Gastrocnemius medialis (tissue), 4 donors: ENCODE results near the gene PRKCA. TPM values are rescaled to one million over a fixed set of nuclear protein-coding genes. Genes with fewer than 3 reads are reported as not detected.

Experiments used
- ATAC-seq, 2 donors: fragments of 150-250 bp; one replicate each; pipeline ENCODE4 v1.9.1; 2016
- DNase-seq, 2 donors: peaks; one replicate each; pipeline ENCODE4 v3.0.0-alpha.2; 2019
- H3K27ac ChIP-seq, 4 donors: fragments of 200-600 bp; sonication (generic); 1 replicate in 1 of 4; 2 replicates in 3 of 4; pipeline ENCODE4 v1.5.1; 2016 to 2018; ENCODE audit warnings: mild to moderate bottlenecking in 2 of 4, moderate library complexity in 1 of 4
- H3K27me3 ChIP-seq, 3 donors: fragments of 200-600 bp; sonication (generic) in 2 of 3; 1 replicate in 1 of 3; 2 replicates in 2 of 3; pipeline versions ENCODE4 v1.5.1 to v1.6.0; 2016 to 2019; ENCODE audit warnings: mild to moderate bottlenecking in 1 of 3, moderate library complexity in 1 of 3
- H3K36me3 ChIP-seq, 2 donors: fragments of 200-600 bp; sonication (generic) in 1 of 2; one replicate each; pipeline ENCODE4 v1.5.1; 2017 to 2018
- H3K4me1 ChIP-seq, 2 donors: fragments of 200-600 bp; sonication (generic) in 1 of 2; one replicate each; pipeline ENCODE4 v1.5.1; 2016 to 2017; ENCODE audit warnings: mild to moderate bottlenecking in 2 of 2
- H3K4me3 ChIP-seq, 4 donors: fragments of 200-600 bp; sonication (generic) in 3 of 4; 1 replicate in 1 of 4; 2 replicates in 3 of 4; pipeline ENCODE4 v1.5.1; 2016 to 2019; ENCODE audit warnings: mild to moderate bottlenecking in 2 of 4
- H3K9me3 ChIP-seq, 3 donors: fragments of 200-600 bp; sonication (generic) in 2 of 3; 1 replicate in 1 of 3; 2 replicates in 2 of 3; pipeline ENCODE4 v1.5.1; 2016 to 2019
- POLR2A ChIP-seq, 2 donors: fragments of 450-650 bp; IDR thresholded peaks; one replicate each; pipeline ENCODE4 v1.6.1; 2017; ENCODE audit warnings: antibody characterized with exemption in 2 of 2, mild to moderate bottlenecking in 2 of 2, moderate library complexity in 2 of 2
- in situ Hi-C, 4 donors: fragments of 200-750 bp; cut with MboI; loops; one replicate each; pipeline versions ENCODE4 v1.15.0 to v1.8.0; 2017; ENCODE audit warnings: low sequenced_read_pairs in 4 of 4
- intact Hi-C: fragments of 100-400 bp; cut with DNase I; formaldehyde crosslinking; loops from one replicate; pipeline ENCODE4 v1.15.1; 2023; ENCODE audit warnings: low total_unique reads
- total RNA-seq, 4 donors: library from RNA; depleted of rRNA; stranded (reverse); fragments of >200 nt; gene quantifications; one replicate each; pipeline versions ENCODE4 v1.1.0 to v1.2.3, GENCODE V29; 2016
- TF ChIP-seq, protein P1 (sequence below), 5 experiments: fragments of 450-650 bp in 3 of 5; fragments of 200-600 bp in 2 of 5; sonication (generic) in 2 of 5; IDR thresholded peaks in 4 of 5; conservative IDR thresholded peaks in 1 of 5; 1 replicate in 4 of 5; 2 replicates in 1 of 5; pipeline ENCODE4 v1.5.1; 2016 to 2019; ENCODE audit warnings: antibody characterized with exemption in 5 of 5, mild to moderate bottlenecking in 3 of 5, moderate library complexity in 3 of 5

Gene PRKCA
- total RNA-seq, 4 donors from 2014 or later = 7.6 to 16.8 (median 11.1) TPM

DNA sequence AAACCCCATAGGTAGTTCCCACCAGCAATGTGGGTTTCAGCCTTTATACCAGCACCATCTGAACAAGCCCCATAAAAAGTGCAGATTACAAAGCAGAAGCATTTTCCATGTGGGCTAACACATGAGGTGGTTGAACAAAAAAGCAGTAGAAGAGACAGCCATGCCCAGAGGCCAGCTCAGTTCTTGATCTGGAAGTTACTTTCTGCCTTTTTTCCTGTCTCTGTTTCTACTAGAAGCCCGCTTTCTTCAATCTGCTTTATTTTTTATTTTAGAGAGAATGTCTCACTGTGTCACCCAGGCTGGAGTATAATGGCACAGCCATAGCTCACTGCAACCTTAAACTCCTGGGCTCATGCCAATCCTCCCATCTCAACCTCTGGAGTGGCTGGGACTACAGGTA, 41.7 kb upstream of the PRKCA start:
- DNase-seq (no peak), ATAC-seq (no peak)
- Histone ChIP-seq H3K4me3 (no peak overlapping the region), H3K27ac (no peak overlapping the region), H3K27me3 (no peaks in the 10 kb centered on the region), H3K36me3 (no peaks in the 10 kb centered on the region), H3K4me1 (no peaks in the 10 kb centered on the region), H3K9me3 (no peaks in the 10 kb centered on the region)
- in situ Hi-C loops (loop anchor here in 1 of 4 donors (25.0 kb wide), 1 partner anchor 652 kb away; no protein-coding TSS in a partner anchor), intact Hi-C loops (no loop called here)
- TF ChIP-seq POLR2A (IDR thresholded peaks at IDR 0.05) = no peak
- TF ChIP-seq, protein P1, sequence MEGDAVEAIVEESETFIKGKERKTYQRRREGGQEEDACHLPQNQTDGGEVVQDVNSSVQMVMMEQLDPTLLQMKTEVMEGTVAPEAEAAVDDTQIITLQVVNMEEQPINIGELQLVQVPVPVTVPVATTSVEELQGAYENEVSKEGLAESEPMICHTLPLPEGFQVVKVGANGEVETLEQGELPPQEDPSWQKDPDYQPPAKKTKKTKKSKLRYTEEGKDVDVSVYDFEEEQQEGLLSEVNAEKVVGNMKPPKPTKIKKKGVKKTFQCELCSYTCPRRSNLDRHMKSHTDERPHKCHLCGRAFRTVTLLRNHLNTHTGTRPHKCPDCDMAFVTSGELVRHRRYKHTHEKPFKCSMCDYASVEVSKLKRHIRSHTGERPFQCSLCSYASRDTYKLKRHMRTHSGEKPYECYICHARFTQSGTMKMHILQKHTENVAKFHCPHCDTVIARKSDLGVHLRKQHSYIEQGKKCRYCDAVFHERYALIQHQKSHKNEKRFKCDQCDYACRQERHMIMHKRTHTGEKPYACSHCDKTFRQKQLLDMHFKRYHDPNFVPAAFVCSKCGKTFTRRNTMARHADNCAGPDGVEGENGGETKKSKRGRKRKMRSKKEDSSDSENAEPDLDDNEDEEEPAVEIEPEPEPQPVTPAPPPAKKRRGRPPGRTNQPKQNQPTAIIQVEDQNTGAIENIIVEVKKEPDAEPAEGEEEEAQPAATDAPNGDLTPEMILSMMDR (IDR thresholded peaks at IDR 0.05 in 4 of 5, conservative IDR thresholded peaks at IDR 0.05 in 1 of 5) = no peak

- ATAC-seq (no peak), DNase-seq (no peak)
- Histone ChIP-seq H3K36me3 (no peaks in the 10 kb centered on the region), H3K27me3 (no peaks in the 10 kb centered on the region), H3K4me1 (no peaks in the 10 kb centered on the region), H3K4me3 (no peak overlapping the region), H3K27ac (no peak overlapping the region), H3K9me3 (no peaks in the 10 kb centered on the region)
- in situ Hi-C loops (loop anchor here in 1 of 4 donors (25.0 kb wide), 1 partner anchor 650 kb away; no protein-coding TSS in a partner anchor), intact Hi-C loops (no loop called here)
- TF ChIP-seq POLR2A (IDR thresholded peaks at IDR 0.05) = no peak
- TF ChIP-seq, protein P1 (IDR thresholded peaks at IDR 0.05 in 4 of 5, conservative IDR thresholded peaks at IDR 0.05 in 1 of 5) = no peak
These were observed 39.6 kb upstream of the PRKCA start for GRCh38 chr17:66262767-66263166.

DNA sequence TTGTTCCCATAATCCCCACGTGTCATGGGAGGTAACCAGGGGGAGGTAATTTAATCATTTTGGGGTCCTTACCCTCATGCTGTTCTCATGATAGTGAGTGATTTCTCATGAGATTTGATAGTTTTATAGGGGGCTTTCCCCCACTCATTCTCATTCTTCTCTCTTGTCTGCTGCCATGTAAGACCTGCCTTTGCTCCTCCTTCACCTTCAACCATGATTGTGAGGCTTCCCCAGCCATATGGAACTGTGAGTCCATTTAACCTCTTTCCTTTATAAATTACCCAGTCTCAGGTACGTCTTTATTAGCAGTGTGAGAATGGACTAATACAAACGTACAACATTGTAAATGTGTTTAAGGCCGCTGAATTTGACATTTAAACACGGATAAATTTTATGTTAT, 37.7 kb upstream of the PRKCA start:
- no peak for TF ChIP-seq POLR2A (IDR thresholded peaks at IDR 0.05)
- TF ChIP-seq, protein P1 (IDR thresholded peaks at IDR 0.05 in 4 of 5, conservative IDR thresholded peaks at IDR 0.05 in 1 of 5) = no peak

GRCh38 chr17:66268247-66268927, 34.0 kb upstream of the PRKCA start:
- no peaks in the 10 kb centered on the region for H3K4me1 ChIP-seq
- no peak for ATAC-seq
- intact Hi-C loops (no loop called here), in situ Hi-C loops (loop anchor here in 1 of 4 donors (25.0 kb wide), 1 partner anchor 644 kb away; no protein-coding TSS in a partner anchor)
- no peak overlapping the region for H3K4me3 ChIP-seq
- DNase-seq = no peak
- H3K36me3 ChIP-seq = no peaks in the 10 kb centered on the region
- no peaks in the 10 kb centered on the region for H3K27me3 ChIP-seq
- TF ChIP-seq, protein P1 (IDR thresholded peaks at IDR 0.05 in 4 of 5, conservative IDR thresholded peaks at IDR 0.05 in 1 of 5) = no peak
- no peak for TF ChIP-seq POLR2A (IDR thresholded peaks at IDR 0.05)
- H3K27ac ChIP-seq = no peak overlapping the region
- no peaks in the 10 kb centered on the region for H3K9me3 ChIP-seq

More for the DNA sequence above, 37.7 kb upstream of the PRKCA start:
- Histone ChIP-seq H3K4me3 (no peak overlapping the region), H3K9me3 (no peaks in the 10 kb centered on the region), H3K4me1 (no peaks in the 10 kb centered on the region), H3K27me3 (no peaks in the 10 kb centered on the region), H3K36me3 (no peaks in the 10 kb centered on the region), H3K27ac (no peak overlapping the region)
- no peak for DNase-seq
- ATAC-seq = no peak
- intact Hi-C loops (no loop called here), in situ Hi-C loops (loop anchor here in 1 of 4 donors (25.0 kb wide), 1 partner anchor 648 kb away; no protein-coding TSS in a partner anchor)
